ENCODE results near the gene WNT2B.

WNT2B gene

DNA sequence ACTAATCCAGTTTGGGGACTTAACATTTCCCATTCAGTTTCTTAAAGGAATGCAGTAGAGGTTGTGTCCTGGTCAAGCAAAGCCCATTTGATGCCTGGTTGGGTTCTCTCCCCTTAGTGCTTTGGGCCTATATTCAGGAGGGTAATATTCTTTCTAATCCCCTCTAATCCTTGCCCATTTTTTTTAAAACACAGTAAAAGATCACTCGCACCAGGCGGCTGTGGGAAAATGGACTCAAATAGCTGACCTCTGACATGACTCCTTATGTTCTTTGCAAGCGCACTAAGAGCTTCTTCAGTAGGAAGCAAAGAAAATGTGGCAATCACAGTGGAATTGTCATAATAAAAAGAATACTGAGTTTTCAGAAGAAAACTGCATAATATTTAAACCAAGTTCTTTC lies 49.9 kb downstream of the WNT2B start:
- DNase-seq (ENCODE audit: low read depth), result no peak
- H3K4me3 ChIP-seq (ENCODE audit: low read length), result no peak overlapping the region
- TF ChIP-seq CTCF (conservative IDR thresholded peaks at IDR 0.05; ENCODE audit: low read length), result no peak

DNA sequence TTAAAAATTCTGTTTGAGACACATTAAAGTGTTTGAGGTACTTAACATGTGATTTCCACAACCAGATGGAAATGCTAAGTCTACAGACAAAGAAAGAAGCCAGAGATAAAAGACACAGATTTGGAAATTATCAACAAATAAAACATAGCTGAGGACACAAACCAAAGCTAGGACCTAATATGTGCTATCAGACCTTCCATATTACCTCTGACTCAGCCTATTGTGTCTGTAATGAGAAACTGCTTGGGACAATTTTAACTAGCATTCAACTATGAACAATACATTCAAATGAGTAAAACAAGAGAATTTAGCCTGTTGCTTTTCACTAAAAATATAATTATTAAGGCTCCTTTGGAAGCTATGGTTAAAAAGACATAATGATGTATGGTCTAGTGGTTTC lies 54.6 kb downstream of the WNT2B start:
- no peak overlapping the region for H3K4me3 ChIP-seq (ENCODE audit: low read length)
- no peak for DNase-seq (ENCODE audit: low read depth)
- no peak for TF ChIP-seq CTCF (conservative IDR thresholded peaks at IDR 0.05; ENCODE audit: low read length)

- H3K4me3 ChIP-seq (ENCODE audit: low read length), result no peak overlapping the region
- DNase-seq (ENCODE audit: low read depth), result no peak
- TF ChIP-seq CTCF (conservative IDR thresholded peaks at IDR 0.05; ENCODE audit: low read length), result no peak
Observed at GRCh38 chr1:112564081-112564480, 55.3 kb downstream of the WNT2B start.

DNA sequence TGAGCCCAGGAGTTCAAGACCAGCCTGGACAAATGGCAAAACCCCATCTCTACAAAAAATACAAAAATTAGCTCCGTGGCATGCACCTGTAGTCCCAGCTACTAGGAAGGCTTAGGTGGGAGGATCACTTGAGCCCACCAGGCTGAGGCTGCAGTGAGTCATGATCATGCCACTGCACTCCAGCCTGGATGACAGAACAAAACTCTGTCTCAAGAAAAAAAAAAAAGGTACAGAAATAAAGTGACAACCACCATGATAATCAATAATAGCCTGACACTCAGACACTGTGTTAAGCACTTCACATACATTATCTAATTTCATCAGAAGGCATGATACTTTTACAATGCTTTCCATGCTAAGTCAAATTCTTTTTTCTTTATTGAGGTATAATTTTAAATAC lies 57.0 kb downstream of the WNT2B start:
- H3K4me3 ChIP-seq (ENCODE audit: low read length), result no peak overlapping the region
- no peak for TF ChIP-seq CTCF (conservative IDR thresholded peaks at IDR 0.05; ENCODE audit: low read length)
- no peak for DNase-seq (ENCODE audit: low read depth)

- TF ChIP-seq CTCF (conservative IDR thresholded peaks at IDR 0.05; ENCODE audit: low read length), result no peak
- no peak overlapping the region for H3K4me3 ChIP-seq (ENCODE audit: low read length)
- peak; percentile 73 for DNase-seq (ENCODE audit: low read depth)
Observed at GRCh38 chr1:112575154-112575804, 66.5 kb downstream of the WNT2B start.

DNA sequence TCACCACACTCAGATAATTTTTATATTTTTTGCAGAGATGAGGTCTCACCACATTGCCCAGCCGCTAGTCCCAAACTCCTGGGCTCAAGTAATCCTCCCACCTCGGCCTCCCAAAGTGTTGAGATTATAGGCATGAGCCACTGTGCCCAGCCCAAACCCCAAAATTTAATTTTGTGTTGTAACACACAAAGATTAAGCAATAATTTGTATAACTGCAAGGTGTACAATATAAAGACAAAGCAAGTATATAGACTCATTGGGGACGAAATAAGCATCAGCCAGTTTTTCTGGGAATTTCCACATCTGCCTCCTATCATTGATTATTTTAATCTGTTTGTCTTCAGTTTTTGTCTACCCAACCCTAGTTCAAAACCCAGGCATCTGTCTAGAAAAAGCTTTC lies 67.5 kb downstream of the WNT2B start:
- no peak overlapping the region for H3K4me3 ChIP-seq (ENCODE audit: low read length)
- DNase-seq (ENCODE audit: low read depth), result no peak
- TF ChIP-seq CTCF (conservative IDR thresholded peaks at IDR 0.05; ENCODE audit: low read length), result no peak

All from AG10803 (cell line).